NCI-H82 (cell line): Measurements from ENCODE around the gene ABCD1.
"Not testable (repeated sequence)": the region's sequence is repeated elsewhere in the genome, so short reads cannot be mapped to it uniquely, and the experiment has no call there.

Experiments
- DNase-seq: peaks from one replicate; lab custom pipeline; 2025; lab: John Stamatoyannopoulos, UW

Gene ABCD1

DNA sequence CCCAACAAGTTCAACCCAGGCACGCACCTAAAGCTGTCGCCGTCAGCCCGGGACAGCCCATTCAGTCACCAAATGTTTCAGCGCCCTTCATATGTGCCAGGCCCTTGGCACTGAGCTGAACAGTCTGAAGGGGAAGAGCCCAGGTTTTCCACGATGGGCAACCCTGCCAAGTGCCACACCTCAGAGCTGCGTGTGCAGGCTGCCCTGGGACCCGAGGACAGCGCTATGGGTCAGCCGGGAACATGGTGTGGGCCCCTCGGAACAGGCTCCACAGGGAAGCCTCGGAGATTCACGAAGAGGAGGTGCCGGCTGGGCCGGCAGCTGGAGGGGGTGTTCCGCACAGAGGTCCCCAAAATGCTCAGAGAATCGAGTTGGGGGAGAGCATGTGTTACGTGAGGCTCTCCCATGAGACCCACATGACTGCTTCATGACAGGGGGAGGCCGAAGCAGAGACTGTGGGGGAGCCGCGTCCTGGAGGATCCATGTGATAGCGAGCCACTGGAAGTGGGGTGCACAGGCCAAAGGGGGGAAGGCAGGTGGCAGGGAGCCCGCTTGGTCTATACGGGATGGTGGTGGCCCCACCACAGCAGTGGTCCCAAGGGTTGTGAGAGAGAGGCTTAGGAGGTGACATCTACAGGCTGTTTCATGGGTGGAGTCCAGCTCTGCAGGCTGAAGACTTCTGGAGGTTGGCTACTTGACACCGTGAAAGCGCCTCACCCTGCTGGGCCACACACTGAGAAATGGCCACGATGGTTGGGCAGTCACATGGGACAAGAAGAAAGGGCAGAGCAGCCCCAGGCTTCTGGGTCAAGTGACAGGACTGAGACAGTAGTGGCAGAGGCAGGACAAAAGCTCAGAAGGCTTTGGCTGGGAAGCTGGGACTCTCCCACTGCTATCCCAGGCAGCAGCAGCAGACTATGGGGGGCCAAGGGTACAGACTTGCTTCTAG lies 14.7 kb upstream of the ABCD1 start:
- DNase-seq: no peak

DNA sequence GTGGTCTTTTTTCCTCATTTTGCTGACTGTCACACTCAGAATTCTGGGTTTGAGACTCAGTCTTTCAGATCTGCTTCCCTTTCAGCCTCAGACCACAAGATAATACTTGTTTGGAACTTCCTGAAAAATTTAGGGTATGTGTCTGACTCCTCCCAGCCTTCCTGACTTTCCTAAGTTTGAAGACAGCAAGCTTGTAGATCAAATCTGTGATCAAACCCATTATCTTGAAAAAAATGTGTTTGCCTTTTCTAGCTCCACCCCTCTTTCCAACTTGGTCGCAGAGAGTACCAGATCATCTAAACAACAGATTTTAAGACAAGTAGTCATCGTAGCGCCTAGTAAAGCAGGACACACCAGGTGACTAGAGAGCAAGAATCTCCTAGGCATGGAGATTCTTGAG lies 10.4 kb upstream of the ABCD1 start:
- no peak for DNase-seq

DNA sequence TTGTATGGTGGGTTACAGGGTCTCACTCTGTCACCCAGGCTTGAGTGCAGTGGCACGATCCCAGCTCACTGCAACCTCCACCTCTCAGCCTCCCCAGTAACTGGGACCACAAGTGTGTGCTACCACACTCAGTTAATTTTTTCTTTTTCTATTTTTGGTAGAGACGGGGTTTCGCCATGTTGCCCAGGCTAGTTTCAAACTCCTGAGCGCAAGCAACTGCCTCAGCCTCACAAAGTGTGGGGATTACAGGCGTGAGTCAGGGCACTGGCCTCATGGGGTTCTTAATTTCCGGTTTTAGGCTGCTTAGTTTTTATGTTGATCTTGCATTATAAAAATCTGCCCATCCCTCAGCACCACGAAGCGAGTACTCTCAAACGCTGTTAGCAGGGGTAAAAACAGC lies 7.2 kb upstream of the ABCD1 start:
- DNase-seq: no peak

GRCh38 chrX:153719238-153719637 lies 5.4 kb upstream of the ABCD1 start:
- DNase-seq: no peak

DNA sequence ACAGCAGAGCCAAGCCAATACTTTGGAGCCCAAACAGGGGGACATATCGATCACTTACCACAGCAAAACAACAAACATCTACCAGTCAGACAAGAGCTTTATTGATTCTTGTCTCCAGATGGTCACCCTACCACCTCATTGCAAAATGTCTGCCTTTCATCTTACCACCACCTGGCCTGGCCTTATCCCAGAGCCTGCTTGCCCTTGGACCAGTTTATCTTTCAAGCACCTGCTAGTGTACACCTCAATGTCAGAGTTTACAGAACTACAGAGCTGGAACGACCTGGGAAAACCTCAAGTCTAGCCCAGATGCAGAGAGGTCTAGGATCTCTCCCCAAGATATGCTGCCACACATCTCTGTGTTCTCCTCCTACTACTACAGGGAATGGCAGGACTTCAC lies 5.0 kb upstream of the ABCD1 start:
- no peak for DNase-seq

DNA sequence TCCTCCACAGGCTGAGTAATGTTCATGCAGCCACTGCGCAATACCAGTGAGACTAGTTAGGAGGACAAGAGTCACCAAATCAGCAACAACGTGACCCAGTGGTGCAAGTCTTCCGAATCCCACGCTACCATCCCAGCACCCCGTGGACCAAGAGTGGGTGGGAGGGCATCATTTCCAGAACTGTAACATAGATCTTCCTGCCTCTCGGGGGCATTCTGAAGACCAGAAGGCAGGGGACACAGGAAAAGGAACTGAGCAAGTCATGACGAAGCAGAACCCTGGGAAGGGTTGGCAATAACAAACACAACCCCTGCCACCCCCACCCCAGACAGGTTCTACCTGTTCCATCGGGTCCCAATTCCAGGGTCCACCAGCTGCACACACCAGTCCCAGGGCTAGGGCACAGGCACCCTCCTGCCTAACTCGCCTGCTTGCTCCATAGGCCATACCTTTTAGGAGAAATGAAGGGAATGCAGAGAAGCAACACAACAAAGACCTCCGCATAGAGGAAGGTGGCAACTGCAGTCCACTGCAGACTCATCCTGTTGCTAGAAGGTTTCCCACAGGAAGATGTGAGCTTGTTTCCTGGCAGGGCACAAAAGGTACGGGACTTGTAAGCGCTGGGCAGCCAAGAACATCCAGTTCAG lies 1.8 kb upstream of the ABCD1 start:
- no peak for DNase-seq

- peak; percentile 77 for DNase-seq
These were observed 1.1 kb upstream of the ABCD1 start for GRCh38 chrX:153723351-153724251.

DNA sequence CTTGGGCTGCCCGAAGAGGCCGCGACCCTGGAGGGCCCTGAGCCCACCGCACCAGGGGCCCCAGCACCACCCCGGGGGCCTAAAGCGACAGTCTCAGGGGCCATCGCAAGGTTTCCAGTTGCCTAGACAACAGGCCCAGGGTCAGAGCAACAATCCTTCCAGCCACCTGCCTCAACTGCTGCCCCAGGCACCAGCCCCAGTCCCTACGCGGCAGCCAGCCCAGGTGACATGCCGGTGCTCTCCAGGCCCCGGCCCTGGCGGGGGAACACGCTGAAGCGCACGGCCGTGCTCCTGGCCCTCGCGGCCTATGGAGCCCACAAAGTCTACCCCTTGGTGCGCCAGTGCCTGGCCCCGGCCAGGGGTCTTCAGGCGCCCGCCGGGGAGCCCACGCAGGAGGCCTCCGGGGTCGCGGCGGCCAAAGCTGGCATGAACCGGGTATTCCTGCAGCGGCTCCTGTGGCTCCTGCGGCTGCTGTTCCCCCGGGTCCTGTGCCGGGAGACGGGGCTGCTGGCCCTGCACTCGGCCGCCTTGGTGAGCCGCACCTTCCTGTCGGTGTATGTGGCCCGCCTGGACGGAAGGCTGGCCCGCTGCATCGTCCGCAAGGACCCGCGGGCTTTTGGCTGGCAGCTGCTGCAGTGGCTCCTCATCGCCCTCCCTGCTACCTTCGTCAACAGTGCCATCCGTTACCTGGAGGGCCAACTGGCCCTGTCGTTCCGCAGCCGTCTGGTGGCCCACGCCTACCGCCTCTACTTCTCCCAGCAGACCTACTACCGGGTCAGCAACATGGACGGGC lies 579 bp downstream of the ABCD1 start:
- peak; percentile 42 for DNase-seq

GRCh38 chrX:153725832-153726285 lies 1.2 kb downstream of the ABCD1 start:
- no peak for DNase-seq

DNA sequence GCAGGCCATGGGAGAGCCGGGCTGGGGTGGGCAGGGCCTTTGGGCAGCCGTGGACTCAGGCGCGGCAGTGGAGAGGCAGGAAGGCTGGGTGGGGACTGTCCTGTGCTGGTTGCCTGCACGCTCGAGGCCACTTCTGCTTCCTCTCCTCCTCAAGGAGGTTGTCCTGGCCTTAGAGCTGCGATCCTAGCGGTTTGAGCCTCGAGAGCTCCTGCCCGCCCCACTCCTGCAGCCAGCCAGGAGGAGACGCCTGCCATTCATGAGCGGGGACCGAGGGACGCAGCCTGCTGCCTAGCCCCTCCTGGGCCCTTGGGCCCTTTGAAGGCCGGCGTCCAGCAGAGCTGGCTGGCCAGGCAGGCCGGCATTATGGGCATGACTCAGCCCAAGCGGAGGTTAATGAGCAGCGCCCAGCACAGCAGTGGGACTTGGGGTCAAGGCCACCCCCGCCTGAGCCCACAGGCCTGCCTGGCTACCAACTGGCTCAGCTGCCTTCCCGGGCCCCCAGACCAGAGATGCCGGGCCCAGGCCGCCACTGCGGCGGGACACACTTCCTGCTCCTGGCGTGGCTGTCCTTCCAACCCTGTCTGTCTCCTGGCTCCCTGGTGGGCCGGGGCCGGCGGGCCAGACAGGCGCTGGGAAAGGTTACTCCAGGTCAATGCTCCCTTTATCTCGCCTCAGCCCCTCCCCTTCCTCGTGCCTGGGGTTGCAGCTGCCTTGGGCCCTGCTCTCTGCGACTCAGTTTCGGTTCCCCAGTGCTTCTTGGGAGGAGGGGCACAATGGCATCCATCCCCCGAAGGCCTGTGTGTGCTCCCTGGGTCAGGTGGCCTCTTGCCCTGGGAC lies 1.8 kb downstream of the ABCD1 start:
- DNase-seq: peak; percentile 51

DNA sequence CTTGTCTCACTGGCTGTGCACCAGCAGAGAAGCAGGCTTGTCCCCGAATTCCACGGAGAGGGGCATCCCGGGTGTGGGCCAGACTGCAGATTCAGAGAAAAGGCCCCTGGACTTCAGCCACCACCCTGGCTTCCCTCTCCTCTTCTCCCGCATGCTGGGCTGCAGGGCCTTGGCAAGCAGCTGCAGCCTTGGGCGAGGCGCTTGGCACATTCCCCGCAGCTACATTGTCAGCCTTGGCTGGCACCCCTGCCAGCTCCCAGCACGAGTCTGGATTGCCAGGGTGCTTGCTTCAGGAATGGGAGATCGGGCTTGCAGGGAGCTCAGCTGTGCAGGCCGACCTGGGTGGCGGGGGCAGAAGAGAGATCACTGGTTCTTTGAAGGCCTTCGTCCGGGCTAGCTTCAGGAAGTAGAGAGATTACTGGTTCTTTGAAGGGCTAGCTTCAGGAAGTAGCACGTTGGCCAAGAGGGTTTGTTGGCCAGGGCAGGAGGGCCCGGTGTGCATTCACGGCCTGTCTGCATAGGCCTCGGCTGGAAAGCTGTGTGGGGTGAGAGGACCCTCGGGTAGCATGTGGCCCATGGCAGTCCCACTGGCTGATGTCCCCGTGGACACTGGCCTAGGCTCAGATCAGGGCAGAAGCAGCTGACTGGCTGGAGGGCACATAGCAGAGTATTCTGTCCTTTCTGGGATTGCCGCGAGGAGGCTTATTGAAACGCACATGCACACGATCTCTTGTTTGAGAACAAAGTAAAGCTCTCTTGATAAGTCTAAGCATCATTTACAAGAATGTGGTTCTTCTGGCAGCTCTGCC lies 2.7 kb downstream of the ABCD1 start:
- DNase-seq: no peak

DNA sequence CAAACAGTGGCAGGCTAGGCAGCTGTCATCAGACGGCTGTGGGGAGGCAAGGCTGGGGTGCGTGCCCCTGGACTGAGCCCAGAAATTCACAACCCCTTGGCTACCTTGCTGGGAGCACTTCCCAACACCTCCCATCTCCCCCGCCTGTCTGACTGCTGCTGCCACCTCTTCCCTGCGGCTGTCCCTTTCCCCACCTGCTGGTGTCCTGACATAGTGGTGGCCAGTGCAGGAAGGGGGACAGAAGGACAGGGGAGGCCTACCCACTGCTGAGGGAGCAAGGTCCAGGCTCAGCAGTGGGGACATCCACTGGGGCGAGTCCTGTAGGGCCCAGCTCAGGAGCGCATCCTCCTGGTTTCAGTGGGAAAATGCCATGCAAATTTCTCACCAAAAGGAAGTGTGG lies 3.4 kb downstream of the ABCD1 start:
- DNase-seq: no peak

GRCh38 chrX:153728951-153729631 lies 4.4 kb downstream of the ABCD1 start:
- no peak for DNase-seq

DNA sequence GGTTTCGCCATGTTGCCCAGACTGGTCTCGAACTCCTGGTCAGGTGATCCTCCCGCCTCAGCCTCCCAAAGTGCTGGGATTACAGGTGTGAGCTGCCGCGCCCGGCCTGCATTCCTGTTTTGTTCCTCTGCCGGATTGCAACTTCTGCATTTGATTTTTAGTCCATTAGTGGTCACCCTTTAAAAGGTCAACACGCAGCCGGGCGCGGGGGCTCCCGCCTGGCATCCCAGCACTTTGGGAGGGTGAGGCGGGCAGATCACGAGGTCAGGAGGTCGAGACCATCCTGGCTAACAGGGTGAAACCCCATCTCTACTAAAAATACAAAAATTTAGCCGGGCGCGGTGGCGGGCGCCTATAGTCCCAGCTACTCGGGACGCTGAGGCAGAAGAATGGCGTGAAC lies 5.5 kb downstream of the ABCD1 start:
- DNase-seq: not testable (repeated sequence)

DNA sequence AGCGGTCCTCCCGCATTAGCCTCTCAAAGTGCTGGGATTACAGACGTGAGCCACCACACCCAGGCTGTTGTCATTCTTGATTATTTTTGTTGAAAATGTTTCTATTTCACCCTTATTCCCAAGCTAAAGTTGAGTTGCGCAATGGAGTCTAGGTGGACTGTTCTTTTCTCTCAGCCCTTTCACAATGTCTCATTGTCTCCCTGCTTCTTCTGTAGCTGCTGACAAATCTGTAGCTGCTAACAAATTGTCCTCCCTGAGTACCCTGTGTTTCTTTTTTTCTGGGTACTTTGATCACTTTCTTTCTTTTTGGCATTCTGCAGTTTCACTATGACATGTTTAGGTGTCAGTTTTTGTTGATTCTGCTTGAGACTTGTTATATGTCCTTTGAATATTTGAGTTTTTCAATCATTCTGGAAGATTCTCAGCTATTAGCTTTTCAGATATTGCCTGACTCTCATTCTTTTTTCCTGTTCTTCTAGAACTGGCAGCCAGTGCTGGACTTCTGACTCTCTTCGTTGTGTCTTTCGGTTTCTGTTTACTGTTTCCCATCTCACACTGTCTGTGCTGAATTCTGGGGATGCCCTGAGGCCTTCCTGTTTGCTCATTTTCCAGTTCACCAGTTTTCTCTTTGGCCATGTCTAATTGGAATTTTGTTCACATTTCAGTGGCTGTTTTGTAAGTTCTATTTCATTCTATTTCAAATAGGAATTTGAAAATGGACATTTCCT lies 6.6 kb downstream of the ABCD1 start:
- no peak for DNase-seq

DNA sequence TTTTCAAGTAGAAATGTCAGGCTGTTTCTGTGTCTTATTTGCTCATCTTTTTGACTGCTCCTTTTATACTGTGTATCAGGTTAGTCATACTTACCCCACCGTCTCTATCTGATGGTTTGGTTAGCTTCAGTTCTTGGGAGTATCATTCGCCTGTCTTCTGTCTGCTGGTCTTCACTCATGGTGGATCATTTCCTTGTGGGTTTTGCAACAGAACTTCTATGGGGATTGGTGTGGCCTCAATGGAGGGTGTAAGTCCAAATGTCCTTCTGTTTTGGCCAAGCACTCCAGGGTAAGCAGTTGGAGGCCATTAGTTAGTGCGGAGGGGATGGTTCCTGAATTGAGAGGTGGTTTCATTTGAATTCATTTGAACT lies 7.2 kb downstream of the ABCD1 start:
- no peak for DNase-seq

GRCh38 chrX:153732401-153732800 lies 7.7 kb downstream of the ABCD1 start:
- no peak for DNase-seq

GRCh38 chrX:153733651-153734240 lies 9.1 kb downstream of the ABCD1 start:
- DNase-seq: no peak
